GM10266 (cell line): ENCODE measurements around the gene UBTD2.
"Not testable (repeated sequence)": the region's sequence is repeated elsewhere in the genome, so short reads cannot be mapped to it uniquely, and the experiment has no call there.

ENCODE experiments used
- DNase-seq: peaks from one replicate; pipeline ENCODE4 v3.0.0; 2012; ENCODE audit errors: extremely low spot score
- TF ChIP-seq, protein P1 (sequence below): IDR thresholded peaks from 2 replicates; pipeline ENCODE4 v1.5.1; 2012; ENCODE audit warnings: mild to moderate bottlenecking, low read depth; ENCODE audit not compliant: control insufficient read depth, insufficient read depth; ENCODE audit errors: missing control alignments

Gene UBTD2

DNA sequence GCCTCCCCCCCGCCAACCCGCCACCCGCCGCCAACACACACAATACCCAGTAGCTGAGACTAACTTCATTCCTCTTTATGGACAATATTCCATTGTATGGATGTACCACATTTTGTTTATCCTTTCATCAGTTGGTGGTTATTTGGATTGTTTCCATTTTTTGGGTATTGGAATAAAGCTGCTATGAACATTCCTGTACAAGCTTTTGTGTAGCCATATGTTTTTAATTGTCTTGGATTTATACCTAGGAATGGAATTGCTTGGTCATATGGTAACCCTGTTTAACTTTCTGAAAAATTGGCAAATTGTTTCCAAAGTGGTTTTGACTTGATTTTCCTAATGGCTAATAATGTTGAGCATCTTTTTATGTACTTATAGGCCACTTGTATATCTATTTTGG is 4.9 kb upstream of the UBTD2 start:
- TF ChIP-seq, protein P1, sequence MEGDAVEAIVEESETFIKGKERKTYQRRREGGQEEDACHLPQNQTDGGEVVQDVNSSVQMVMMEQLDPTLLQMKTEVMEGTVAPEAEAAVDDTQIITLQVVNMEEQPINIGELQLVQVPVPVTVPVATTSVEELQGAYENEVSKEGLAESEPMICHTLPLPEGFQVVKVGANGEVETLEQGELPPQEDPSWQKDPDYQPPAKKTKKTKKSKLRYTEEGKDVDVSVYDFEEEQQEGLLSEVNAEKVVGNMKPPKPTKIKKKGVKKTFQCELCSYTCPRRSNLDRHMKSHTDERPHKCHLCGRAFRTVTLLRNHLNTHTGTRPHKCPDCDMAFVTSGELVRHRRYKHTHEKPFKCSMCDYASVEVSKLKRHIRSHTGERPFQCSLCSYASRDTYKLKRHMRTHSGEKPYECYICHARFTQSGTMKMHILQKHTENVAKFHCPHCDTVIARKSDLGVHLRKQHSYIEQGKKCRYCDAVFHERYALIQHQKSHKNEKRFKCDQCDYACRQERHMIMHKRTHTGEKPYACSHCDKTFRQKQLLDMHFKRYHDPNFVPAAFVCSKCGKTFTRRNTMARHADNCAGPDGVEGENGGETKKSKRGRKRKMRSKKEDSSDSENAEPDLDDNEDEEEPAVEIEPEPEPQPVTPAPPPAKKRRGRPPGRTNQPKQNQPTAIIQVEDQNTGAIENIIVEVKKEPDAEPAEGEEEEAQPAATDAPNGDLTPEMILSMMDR: no peak
- no peak for DNase-seq

DNA sequence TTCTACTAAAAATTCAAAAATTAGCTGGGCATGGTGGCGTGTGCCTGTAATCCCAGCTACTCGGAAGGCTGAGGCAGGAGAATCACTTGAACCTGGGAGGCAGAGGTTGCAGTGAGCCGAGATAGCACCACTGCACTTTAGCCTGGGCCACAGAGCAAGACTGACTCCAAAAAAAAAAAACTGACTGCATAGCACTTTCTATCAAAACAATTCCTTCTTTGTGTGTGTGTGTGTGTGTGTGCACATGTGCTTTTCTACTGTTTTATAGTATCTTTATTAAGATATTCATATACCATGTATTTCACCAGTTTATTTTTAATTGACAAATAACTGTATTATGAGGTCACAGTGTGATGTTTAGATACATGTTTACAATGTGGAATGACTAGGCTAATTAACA is 3.6 kb upstream of the UBTD2 start:
- DNase-seq: not testable (repeated sequence)

DNA sequence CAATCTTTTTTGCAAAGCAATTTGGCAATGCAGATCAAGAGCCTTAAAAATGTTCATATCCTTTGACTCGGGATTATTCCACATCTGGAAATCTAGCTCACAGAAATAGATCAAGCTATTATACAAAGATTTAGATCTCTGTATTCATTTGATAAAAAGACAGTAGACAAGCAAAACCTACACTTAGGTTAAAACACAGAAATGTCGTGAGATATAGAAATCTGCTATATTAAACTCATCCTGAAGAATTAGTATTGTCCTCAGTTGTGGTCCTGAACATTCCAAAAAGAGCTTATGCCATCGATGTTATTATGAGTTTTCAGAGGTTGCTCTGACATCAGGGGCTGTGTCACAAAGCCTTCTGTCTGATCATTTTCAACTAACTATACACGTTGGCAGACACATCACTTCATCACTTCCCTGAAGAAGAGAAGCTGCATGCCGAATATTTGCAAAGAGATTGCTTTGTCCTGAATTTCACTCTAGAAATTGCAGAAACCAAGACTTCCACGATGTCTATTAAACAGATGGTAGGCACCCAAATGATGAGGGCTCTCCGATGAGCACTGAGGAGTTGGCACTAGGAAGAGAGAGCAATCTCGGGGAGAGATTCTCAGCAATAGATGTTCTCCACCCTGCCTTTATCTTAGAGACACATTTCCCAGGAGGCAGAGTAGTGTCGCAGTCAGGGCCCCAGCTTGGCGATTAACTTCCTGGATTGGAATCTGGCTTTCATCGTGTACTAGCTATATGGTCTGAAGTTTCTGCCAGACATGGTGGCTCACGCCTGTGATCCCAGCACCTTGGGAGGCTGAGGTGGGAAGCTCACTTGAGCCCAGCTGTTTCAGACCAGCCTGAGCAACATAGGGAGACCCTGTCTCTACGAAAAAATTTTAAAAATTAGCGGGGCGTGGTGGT is 1.9 kb upstream of the UBTD2 start:
- TF ChIP-seq, protein P1: no peak
- DNase-seq: no peak

DNA sequence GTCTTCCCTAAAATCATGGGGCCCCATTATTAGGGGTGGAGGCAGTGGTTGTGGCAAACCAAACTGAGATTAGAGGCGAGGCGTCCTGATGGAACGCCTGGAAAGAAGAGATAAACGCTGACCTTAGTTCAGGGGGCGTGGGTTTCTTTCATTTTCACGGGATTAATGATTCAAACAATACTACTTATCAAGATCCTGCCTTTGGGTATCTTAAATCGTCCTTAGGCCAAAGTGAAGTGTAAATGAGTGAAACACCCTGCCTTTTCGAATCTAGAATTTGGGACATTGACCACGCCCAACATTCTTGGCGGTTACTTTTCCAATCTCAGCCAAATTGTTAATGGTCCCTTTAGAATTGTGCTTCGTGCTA is 1.0 kb upstream of the UBTD2 start:
- DNase-seq: no peak
- TF ChIP-seq, protein P1: no peak

DNA sequence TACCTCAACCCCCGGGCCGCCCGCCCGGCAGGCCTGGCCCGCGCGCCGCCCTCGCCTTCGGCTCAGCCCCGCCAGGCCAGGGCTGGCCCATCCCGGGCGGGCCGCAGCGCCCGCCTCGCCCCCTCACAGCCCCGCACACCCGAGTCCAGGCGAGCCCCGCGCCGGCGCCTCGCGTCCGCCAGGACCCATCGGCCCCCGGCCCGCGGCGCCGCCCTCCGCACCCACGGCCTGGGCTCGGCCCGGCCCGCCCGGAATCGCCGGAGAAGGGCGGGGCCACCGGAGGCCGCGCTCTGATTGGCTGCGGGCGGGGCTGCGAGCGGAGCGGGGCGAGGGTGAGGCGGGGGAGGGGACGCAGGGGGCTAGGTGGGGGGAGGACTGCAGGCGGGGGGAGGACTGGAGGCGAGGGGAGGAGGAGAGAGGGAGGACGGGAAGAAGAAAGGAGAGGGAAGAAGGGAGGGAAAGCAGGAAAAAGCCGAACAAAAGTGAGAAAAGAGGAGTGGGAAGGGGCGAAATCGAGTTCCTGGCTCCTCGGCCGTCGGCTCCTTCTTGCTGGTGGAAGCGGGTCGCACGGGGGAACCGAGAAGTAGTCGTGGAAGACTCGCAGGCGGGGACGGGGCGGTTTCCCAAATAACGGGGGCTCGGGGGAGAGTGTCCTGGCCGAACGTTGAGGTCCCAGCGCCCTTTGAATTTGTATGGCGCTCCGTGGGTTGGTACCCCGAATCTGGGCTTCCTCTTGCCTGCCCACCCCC is 472 bp upstream of the UBTD2 start:
- TF ChIP-seq, protein P1: no peak
- DNase-seq: peak; percentile 96

DNA sequence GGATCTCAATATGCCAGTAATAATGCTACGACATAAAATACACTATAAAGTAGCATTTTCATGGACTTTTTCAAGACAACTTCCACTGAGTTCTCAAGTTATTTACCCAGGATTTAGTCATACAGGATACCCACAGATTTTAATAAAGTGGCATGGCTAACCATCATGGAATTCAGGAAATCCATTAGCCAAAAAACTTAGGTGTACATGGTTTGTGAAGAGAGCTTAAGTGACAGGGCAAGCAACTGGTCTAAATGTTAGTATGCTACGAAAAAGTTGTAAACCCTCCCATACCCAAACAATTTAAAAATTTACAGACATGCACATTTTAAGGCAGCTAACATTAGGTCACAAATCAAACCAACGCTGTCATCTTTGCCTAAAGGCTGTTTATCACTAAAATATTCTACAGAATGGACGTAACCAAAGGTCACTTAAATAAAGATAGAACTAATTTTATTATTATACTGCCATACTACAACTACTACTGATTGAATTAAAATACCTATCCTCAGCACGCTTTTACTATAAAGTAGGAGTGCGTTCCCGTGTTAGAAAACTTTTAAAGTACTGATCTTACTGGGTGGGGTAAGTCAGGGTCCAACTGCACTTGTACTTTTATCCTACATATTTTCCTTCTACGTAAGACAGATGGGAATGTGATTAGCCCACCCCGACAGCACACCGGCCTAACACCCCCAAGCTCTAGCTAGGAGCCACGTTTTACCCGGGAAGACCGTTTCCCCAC is 1.1 kb downstream of the UBTD2 start:
- DNase-seq: no peak

DNA sequence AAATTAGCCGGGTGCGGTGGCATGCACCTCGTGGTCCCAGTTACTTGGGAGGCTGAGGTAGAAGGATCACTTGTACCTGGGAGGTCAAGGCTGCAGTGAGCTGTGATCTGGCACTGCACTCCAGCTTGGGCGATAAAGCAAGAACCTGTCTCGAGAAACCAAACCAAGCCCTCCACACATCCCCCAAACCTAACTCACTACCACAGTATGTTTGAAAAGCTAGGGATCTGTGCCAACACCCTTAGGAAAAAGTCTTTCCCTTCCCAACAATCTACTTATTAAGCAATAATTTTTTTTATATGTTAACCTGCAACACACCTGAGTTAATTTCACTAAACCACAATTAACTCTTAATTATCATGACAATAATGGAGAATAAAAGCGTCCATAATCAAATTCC is 2.2 kb downstream of the UBTD2 start:
- DNase-seq: no peak

More for the DNA sequence above, 1.1 kb downstream of the UBTD2 start:
- TF ChIP-seq, protein P1: no peak

More for the DNA sequence above, 2.2 kb downstream of the UBTD2 start:
- TF ChIP-seq, protein P1: no peak
